ENCODE results near the gene BBOX1.
"Not testable (repeated sequence)": the region's sequence is repeated elsewhere in the genome, so short reads cannot be mapped to it uniquely, and the experiment has no call there.

Gene BBOX1

DNA sequence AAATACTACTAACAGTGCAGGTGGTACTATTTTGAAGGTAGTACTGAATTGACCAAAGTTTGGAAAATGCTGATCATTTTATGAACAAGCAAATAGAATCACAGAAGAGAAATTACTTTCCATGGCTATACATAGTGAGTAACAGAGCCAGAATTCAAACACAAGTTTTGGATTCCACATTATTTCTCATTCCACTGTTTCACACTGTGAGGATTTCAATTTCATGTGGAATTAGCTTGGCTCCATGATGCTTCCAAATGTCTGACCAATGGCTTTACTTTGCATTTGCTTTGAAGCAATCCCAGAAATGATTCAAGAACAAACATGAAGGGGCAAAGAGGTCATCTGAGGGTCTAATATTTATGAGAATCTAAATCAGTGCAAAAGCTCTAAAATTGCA, 98.1 kb downstream of the BBOX1 start:
- no peak for DNase-seq

DNA sequence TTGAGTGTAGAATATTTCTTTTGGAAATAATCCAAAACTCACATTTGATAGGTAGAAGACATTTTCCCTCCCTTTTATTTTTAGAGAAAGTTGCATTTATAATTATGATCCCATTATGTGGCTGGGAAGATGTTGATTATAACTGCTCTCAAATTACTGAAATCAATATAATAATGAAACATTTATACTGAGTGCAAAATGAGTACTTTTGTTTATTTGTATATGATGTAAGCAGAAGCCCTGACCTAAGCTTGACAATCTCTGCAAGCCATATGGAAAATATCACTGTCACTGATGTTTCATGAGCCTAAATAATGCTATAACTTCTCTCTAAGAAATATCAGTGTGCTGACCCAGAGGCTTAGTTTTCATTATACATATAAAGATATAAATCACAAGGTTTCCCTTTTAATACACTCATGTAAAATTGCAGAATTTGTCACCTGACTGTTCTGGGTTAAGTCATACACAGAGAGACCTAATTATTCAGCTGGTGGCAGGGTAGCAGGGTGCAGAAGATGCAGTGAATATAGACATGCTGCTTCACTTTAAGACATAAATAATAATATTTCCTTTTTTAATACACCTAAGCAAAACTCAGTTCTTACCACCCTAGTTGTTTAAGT, 99.2 kb downstream of the BBOX1 start:
- DNase-seq, result no peak

DNA sequence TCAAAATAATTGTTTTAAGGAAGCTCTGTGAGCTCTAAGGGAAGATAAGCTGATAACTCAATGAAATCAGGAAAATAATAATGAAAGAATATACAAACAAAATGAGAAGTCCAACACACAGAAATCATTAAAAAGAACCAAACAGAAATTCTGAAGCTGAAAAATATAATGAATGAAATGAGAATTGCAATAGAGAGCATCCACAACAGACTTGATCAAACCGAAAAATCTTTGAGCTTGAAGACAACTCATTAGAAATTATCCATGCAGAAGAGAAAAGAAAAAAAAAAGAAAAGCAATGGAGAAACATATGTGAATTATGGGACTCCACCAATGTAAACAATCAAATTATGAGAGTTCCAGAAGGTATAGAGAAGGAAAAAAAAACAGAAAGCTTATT, 101.0 kb downstream of the BBOX1 start:
- DNase-seq, result no peak

- DNase-seq, result no peak
These were observed 107.3 kb downstream of the BBOX1 start for GRCh38 chr11:27147916-27148315.

DNA sequence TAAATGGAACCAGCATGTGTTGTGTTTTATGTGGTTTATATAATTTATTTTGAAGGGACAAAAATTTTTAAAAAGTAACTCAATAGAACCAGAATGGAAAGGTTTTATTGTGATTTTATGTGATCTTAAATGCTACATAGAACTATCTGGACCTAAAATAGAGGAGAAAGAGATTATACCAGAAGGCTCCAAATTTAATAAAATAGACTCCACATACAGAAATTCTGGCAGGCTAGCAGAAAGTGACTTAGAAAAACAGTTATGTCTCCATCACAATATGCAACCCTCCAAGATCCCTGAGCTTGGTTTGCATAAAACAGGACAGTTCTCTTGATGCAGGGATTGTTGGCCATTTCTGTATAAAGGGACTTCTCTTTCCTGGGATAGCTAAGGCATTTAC, 107.9 kb downstream of the BBOX1 start:
- no peak for DNase-seq

DNA sequence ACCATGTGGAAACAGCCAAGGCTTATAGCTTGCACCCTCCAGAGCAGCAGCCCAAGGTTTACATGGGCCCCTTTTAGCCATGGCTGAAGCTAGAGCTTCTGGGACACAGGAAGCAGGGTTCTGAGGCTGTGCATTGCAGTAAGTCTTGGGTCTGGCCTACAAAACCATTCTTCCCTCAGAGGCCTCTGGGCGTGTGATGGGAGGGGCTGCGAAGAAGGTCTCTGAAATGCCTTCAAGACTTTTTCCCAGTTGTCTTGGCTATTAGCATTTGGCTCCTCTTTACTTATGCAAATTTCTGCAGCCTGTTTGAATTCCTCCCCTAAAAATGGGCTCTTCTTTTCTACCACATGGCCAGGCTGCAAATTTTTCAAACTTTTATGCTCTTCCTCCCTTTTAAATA, 109.5 kb downstream of the BBOX1 start:
- no peak for DNase-seq

GRCh38 chr11:27153136-27153535, 112.5 kb downstream of the BBOX1 start:
- DNase-seq, result no peak

DNA sequence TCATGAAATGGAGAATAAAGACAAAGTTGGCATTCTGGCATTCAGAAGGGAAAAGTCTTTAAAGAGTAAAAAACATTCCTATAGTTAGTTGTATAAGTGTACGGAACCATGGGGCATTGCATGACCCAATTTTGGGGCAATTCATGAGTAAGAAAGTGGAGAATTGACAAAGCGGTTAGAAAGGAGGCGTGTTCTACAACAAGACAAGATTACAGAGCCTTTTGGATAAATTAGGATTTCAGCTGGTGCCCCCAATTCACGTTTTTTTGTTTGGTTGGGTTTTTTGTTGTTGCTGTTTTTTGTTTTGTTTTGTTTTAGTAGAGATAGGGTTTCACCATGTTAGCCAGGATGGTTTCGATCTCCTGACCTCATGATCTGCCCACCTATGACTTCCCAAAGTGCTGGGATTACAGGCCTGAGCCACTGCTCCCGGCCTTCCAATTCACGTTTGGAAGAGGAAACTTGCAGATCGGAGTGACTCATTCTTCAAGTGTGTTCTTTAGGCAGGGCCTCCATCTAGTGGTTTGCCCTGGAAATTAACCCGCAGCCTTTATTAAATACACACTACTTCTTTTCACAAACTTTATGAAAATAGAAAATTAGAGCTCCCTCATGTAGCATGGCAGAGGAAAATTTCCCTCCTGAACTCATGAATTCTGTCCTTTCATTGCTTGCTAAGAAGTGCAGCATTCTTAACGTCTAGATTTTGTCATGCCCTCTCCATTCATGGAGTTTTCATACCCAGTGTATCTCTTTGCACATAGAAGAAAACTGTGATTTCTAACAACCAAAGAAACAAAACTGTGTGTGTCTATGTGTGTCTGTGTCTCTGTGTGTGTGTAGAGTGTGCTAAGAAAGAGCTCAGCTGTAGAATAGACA, 118.1 kb downstream of the BBOX1 start:
- DNase-seq, result peak in 1 of 2 experiments; percentile 14

DNA sequence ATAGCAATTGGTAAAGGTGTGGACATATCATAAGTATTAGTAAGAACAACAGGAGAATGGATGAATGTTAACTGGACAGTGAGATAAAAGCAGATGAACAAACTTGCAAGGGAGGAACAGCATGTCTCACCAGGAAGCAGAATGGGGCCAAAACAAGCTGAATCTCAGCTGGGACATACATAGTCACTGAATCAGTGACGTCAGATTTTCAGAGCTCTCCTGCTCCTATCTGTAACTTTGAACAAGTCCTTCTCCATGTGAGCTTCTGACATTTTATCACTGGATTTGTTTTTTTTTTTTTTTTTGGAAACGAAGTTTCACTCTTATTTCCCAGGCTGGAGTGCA, 118.7 kb downstream of the BBOX1 start:
- no peak for DNase-seq

- DNase-seq, result no peak
These were observed 120.5 kb downstream of the BBOX1 start for GRCh38 chr11:27161071-27161470.

GRCh38 chr11:27162237-27162636, 121.6 kb downstream of the BBOX1 start:
- DNase-seq, result no peak

DNA sequence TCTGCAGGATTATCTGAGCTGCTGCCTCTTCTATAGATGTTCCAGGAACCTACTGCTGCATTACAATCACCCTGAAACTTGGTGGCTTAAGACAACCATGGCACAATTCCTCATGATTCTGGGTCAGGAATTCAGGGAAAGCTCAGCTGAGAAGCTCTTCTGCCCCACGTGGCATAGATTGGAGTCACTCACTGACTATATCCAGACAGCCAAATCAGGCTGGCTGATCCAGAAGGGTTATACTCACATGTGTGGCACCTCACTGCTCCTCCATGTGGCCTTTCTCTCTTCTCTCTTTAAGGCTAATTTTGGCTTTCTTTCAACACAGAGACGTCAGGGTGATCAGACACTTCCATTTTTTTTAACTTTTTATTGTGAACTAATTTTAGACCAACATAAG, 125.5 kb downstream of the BBOX1 start:
- DNase-seq, result no peak

DNA sequence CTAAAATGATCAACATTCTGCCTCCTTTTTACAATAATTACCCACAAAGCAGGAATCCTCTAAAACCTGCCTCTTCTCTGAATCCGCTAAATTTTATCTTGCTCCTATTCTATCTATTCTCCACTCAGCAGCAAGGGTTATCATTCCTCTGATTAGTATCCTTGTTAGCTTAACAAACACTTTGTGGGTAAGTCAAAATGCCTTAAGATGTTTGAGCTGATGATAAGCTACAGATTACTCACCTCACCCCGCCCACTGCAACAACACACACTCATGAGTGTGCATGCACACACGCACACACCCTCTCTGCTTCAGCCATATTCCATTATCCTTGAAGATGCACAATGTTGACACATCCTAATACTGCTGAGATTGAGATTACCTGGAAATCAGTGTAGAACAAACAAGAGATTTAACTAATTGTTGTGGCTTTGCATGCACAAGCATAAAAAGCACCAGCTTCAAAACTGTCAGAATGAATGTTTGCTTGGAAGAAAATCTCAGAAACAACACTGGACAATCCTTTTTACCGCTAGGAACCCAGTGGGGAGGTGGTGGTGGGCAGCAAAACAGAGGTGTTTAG, 130.9 kb downstream of the BBOX1 start:
- no peak for DNase-seq

DNA sequence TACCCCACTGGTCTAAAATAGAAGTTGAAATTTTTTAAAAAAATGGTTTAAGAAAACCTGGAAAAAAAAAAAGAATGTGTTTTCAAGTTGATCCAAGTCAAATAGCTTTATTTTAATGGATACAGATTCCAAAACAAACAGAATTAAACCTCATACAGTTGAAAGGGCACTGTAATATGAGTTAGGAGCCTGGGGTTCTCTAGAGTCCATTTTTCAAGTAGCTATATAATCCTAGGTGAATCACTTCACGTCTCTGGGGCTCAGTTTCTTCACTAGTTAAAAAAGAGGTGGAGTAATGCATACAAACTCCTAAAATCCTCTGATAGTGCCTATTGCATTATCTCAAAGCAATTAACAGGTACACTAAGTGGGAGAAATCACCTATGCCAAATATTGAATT, 132.9 kb downstream of the BBOX1 start:
- no peak for DNase-seq

DNA sequence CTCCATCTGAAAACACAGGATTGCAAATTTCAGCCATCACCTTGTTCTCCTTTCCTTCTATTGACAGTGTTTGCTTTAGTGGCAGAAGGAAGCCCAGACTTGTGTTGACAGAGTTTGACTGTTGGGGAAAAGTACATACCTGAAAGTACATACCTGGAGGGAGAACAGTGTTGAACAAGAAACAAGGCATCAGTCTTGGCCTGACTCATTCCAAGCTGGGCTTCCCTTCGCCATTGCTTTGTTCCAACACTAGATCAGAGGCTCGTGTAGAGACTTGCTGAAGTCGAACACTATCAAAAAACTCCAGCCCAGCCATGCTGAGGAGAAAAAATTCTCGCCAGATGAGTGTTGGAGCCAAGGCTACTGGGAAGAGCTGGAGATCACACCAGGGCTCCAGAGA, 133.4 kb downstream of the BBOX1 start:
- DNase-seq, result no peak

GRCh38 chr11:27174672-27175210, 134.1 kb downstream of the BBOX1 start:
- DNase-seq, result no peak

DNA sequence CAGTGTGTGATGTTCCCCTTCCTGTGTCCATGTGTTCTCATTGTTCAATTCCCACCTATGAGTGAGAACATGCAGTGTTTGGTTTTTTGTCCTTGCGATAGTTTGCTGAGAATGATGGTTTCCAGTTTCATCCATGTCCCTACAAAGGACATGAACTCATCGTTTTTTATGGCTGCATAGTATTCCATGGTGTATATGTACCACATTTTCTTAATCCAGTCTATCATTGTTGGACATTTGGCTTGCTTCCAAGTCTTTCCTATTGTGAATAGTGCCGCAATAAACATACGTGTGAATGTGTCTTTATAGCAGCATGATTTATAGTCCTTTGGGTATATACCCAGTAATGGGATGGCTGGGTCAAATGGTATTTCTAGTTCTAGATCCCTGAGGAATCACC, 134.9 kb downstream of the BBOX1 start:
- not testable (repeated sequence) for DNase-seq

All from cerebellar nuclear complex (tissue), 1 donor.